CD4-positive, alpha-beta T cell treated with Interleukin-15 for 4 hours (primary cell): ENCODE results near the gene UPF3A.
"Not testable (repeated sequence)": the region's sequence is repeated elsewhere in the genome, so short reads cannot be mapped to it uniquely, and the experiment has no call there.

Source experiments
- DNase-seq: peaks from one replicate; pipeline ENCODE4 v3.0.0-alpha.2; 2020; ENCODE audit warnings: low spot score

Gene UPF3A, protein sequence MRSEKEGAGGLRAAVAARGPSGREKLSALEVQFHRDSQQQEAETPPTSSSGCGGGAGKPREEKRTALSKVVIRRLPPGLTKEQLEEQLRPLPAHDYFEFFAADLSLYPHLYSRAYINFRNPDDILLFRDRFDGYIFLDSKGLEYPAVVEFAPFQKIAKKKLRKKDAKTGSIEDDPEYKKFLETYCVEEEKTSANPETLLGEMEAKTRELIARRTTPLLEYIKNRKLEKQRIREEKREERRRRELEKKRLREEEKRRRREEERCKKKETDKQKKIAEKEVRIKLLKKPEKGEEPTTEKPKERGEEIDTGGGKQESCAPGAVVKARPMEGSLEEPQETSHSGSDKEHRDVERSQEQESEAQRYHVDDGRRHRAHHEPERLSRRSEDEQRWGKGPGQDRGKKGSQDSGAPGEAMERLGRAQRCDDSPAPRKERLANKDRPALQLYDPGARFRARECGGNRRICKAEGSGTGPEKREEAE

DNA sequence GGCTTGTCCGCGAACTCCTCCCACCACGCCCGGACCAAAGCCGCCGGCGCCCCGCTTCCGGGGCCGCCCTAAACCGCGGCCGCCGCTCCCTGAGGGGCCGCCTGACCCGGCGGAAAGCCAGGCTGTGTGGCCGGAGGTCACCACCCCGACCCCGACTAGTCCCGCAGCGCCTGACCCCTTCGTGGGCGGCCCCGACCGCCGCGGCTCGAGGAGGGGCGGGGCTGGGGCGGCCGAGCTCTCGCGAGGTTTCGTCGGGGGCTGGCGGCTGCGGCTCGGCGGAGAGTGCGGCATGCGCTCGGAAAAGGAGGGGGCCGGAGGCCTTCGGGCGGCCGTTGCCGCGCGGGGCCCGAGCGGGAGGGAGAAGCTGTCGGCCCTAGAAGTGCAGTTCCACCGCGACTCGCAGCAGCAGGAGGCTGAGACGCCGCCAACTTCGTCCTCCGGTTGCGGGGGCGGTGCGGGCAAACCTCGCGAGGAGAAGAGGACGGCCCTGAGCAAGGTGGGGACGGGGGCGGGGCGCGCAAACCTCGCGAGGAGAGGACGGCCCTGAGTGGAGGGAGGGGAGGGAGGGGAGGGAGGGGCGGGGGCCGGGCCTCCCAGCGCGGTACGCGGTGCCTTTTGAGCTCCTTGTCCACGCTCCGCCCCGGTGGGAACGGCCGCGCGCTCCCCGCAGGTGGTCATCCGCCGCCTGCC is at the start of gene UPF3A:
UPF3A (plus strand) TSS at position 251 of the 690 bp plus-strand sequence; CDS start at position 290, 39 bp downstream.
- peak; percentile 83 for DNase-seq

DNA sequence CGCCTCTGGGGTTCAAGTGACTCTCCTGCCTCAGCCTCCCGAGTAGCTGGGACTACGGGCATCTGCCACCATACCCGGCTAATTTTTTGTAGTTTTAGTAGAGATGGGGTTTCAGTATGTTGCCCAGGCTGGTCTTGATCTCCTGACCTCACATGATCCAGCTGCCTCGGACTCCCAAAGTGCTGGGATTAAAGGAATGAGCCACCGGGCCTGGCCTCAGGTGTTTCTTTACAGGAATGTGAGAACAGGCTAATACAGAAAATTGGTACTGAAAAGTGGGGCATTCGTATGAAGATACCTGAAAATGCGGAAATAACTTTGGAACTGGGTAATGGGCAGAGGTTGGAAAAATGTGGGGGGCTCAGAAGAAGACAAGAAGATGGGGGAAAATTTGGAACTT is 49.5 kb upstream of the UPF3A start:
- no peak for DNase-seq

DNA sequence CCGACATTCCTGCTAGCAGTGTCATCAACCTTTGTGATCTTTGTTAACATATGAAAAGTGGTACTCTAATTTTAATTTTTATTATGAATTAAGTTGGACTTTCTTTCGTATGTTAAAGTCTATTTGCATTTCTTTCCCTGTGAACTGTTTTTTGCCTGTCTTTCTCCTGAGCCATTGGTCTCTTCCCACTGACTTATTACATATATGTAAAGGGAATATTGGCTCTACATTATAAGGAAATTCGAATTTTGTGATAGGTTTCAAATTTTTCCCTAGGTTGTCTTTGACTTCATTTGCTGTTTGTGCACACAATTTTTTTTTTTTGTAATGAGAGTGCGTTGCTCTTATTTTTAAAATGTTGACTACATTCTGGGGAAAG is 47.1 kb upstream of the UPF3A start:
- no peak for DNase-seq

DNA sequence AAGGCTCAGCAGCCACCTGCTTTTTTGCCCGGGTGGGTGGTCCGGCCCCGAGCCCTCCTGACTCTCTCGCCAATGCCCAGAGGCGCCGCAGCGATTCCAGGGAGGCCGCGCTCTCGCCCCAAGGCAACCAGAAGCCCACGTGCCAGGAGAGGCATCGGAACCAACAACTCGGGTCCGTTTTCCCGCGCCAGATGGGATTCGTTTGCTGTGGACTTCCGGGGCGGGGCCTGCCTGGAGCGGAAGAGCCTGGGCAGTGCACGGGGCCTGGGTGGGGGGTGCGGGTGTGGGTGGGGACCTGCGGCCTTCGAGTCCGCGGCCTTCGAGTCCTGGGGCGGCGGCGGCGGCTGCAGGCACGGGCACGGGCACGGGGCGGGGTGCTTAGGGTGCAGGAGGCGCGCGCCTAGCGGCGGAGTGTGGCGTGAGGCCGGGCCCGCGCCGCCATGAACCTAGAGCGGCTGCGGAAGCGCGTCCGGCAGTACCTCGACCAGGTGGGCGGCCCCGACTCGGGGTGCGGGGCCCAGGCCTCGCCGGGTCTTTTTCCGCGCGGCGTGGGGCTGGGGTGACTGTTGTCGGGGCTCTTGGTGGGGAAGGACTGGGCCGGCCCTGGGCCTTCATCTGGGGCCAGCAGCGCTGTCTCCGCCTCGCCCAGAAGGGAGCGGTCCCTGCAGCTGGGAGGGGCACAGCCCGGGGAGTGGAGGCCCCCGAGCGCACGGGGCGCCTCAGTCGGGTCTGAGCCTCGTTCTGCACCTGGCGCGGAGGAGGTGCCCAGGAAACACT is 46.6 kb upstream of the UPF3A start, which contains the start of gene CDC16:
CDC16 (plus strand) TSS at position 253 of the 777 bp plus-strand sequence; CDS start at position 441, 188 bp downstream.
- DNase-seq, result peak; percentile 81

DNA sequence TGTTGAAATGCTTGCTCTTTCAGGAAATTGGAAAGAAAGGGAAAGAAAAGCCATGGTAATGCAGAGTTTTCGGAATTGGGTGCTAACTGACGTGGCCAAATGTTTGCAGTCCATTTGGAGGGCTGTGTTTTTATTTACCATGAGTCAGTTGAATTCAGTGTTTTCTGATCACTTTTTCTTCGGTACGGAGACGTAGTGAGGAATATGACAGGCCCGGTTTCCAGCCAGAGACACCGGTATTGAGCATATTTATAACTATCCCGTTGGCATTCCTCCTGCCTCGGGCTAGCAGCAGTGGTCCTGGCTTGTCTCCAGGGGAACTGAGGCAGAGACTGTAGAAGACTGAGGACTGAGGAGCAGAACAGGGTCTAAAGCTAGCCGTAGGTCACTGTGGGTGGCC is 45.7 kb upstream of the UPF3A start:
- DNase-seq, result no peak

DNA sequence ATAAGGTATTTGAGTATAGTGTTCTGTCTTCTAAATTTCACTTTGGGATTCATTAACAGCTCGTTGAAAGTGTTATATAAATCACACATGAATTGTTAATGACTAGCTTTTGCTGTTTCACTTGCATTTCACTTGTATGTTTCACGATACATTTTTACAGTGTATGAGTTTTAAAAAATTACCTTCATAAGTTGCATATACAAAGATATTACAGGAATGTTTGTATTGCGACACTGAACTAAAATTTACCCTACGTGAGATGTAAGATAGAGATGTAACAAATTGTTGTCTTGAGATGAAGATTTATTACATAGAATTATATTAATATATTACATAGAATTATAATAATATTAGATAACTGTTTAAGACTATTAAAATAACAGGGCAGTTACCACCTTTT is 45.2 kb upstream of the UPF3A start:
- no peak for DNase-seq

DNA sequence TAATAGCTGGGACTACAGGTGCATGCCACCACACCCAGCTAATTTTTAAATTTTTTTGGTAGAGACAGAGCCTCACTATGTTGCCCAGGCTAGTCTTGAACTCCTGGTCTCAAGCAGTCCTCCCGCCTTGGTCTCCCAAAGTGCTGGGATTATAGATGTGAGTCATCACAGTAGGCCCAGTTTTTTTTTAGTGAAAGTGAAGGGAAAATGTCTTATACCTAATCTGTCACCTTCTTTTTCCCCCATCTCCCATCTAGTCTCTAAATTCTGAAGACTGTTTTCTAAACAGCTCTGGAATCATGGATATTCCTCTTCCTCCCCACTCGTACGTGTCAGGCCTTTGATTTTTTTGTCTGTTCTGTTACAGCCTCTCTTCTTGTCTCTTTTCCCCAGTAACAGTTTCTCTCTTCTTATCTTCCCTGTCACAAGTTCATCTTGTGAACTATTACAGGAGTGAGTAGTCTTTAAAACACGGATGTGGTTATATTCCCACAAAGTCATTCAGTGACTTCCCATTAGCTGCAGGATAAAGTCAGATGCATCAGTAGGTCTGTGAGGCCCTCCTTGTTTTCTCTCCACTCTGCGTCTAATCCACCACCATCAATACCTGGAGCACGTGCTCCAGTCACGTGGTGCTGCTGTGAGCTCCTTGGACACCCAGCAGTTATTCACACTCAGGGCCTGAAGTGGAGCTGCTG is 43.8 kb upstream of the UPF3A start:
- DNase-seq, result no peak

DNA sequence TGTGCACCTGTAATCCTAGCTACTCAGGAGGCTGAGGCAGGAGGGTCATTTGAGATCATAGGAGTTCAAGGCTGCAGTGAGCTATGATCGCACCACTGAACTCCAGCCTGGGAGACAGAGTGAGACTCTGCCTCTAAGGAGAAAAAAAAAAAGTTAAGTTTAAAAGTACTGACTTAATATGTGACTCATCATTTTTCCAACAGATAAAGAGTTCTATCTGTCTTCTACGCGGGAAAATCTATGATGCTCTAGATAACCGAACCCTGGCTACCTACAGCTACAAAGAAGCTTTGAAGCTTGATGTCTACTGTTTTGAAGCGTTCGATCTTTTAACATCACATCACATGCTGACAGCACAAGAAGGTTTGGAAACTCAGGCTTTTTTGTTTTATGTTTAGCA is 39.5 kb upstream of the UPF3A start:
- DNase-seq, result no peak

DNA sequence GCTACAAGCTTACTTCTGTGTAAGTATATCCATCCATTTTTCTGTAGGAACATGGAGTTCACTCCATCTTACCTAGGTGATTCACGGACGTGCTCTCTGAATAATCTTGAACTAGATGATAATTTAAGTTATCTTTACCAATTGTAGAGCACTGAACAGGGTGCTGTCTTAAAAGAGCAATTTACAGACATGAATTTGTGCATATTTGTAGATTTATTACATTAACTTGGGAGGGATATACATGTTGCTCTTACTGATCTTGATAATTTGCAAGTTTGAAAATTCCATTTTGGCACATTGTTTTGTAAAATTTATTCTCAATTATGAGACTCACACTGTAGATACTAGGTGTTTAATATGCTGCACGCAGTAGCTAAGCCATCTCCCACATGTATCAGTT is 37.4 kb upstream of the UPF3A start:
- DNase-seq, result no peak

DNA sequence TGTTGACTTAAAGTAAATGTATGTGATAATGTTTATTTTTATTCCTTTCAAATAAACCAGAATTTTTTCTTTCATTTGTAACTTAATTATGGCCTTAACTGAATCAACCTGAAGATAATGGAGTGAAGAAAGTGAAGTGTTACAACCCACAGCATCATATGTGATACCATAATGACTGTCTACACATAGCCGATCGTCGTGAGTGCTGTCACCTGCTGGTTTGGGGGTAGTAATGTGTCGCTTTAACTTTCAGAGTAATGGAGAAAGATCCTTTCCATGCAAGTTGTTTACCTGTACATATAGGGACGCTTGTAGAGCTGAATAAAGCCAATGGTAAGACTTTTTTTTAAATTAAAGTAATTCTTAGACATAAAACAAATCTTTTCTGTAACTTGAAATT is 36.8 kb upstream of the UPF3A start:
- no peak for DNase-seq

DNA sequence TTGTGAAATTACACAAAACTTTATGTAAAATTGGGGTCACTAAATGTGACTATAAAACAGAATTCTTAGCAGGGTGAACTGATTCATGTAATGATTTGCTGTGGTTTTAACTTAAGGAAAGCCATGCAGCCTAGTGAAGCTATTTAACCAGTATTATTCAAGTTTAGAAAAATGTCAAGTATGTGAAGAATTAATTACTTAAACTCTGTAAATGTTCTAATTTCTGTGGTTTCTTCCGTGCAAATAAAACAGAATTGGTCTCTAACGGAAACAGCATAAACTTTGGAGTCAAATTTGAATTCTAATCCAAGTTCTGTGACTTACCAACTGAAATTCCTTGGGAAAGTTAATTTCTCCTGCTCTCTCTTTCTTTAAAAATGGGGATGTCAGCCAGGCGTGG is 33.4 kb upstream of the UPF3A start:
- no peak for DNase-seq

DNA sequence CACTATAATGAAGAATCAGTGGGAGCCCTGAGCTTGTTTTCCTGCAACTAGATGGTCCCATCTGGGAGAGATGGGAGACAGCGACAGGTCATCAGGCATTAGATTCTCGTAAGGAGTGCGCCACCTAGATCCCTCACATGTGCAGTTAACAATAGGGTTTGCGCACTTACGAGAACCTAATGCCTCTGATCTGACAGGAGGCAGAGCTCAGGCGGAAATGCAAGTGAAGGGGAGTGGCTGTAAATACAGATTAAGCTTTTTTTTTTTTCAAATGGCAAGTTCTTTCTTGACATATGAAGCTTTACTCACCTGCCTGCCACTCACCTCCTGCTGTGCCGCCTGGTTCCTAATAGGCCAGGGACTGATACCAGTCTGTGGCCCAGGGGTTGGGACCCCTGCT is 32.3 kb upstream of the UPF3A start:
- no peak for DNase-seq

DNA sequence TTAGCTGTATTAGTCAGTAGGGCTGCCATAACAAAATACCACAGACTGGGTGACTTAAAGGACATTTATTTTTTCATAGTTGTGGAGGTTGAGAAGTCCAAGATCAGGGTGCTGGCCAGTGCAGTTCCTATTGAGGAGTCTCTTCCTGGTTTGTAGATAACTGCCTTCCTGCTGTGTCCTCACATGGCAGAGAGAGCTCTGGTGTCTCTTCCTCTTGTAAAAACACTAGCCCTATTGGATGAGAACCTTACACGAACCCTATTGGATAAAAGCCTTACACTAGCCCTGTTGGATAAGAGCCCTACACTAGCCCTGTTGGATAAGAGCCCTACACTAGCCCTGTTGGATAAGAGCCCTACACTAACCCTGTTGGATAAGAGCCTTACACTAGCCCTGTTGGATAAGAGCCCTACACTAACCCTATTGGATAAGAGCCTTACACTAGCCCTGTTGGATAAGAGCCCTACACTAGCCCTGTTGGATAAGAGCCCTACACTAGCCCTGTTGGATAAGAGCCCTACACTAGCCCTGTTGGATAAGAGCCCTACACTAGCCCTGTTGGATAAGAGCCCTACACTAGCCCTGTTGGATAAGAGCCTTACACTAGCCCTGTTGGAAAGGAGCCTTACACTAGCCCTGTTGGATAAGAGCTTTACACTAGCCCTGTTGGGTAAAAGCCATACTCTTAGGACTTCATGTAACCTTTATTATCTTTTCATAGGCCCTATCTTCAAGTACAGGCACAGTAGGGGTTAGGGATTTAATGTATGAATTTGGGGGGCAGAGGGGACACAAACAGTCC is 29.6 kb upstream of the UPF3A start:
- DNase-seq, result not testable (repeated sequence)

DNA sequence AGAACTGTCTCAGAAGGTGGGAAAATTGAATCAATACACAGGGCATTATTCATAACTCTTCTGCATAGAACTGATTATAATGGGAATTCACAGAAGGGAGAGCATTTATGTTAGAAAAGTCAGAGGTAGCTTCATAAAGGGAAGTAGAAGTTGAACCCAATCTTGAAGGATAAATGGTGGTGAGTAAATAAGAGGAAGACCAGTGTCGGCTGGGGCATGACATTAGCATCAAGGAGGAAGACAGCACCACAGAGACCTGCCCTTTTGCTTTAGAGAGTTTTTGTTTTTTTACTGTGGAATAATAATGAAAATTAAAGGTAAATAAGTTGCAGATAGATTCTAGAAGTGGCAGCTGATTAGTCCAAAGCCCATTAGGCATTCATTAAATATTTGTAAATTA is 24.9 kb upstream of the UPF3A start:
- DNase-seq, result no peak

DNA sequence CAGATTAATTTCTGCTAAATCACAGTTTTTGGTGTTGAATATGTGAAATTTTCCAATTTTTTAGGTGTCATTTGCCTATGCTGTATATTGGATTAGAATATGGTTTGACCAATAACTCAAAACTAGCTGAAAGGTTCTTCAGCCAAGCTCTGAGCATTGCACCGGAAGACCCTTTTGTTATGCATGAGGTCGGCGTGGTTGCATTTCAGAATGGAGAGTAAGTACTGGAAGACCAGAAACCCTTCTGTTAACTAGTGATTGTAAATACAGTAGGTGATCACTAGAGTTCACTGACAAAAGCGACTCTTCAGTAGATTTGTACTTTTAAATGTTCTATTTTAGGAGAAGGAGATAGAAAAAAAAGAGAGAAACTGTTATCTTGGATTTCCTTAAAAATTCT is 24.4 kb upstream of the UPF3A start:
- no peak for DNase-seq

DNA sequence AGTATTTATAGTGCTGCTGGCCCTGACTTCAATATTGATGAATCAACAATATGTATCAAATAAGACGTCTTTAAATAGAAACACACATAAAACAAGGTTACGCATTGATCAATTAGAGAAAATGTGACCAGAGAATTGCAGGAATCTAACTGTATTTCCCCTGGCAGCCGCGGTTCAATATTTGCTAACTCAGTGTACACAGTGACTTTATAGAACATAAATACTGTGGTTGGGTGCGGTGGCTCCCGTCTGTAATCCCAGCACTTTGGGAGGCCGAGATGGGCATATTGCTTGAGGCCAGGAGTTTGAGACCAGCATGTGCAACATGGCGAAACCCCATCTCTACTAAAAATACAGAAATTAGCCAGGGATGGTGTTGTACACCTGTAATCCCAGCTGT is 22.8 kb upstream of the UPF3A start:
- DNase-seq, result no peak

DNA sequence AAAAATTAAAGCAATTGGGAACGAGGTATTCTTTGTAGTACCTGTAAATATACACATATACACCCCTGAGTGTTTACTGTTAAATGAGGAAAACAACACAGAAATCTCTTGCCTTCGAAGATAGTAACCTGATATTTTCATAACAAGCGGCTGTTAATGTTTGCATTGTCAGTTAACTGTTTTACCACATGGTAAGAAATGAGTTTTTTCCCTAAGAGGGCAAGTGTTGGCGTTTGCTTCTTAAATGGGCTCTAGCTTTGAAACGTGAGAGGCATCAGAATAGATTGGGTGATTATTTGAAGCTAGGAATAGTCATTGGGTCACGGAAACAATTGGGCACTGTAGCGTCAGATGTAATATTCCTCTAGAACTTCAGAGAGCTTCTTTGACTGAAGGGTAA is 22.0 kb upstream of the UPF3A start:
- DNase-seq, result no peak

DNA sequence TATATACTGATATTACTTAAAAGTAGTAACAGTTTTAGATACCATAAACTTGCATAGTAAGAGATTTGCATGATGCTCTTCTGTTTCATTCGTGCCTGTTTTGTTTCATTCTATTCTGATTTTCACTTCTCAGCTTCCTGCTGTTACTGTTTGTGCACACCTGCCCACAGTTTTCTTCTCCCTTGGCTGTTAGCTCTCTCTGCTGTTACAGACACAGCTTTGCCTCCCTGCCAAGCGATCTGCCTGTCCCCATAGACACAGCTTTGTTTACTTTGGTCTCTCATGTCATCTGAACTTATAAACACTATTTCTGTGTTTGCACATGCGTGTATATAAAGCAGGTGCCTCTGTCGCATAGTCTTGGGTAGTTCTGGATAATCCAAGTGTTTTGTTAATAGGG is 21.4 kb upstream of the UPF3A start:
- no peak for DNase-seq

DNA sequence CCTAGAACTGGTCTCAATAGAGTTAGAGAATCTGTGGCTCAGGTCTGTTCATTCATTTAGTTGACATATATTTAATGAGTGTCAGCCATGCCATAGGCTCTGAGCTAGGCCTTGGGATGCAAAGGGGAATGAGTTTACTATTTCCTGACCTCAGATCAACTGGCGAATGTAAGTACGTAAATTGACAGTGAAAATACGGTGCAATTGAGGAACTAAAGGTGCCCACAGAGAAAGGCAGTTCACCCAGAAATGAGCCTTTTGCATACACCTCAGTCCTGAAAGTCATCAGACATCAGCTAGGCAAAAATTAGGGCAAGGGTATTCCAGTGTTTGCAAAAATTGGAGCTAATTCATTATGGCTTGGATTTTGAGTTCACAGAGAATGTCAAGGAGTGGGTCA is 20.6 kb upstream of the UPF3A start:
- DNase-seq, result no peak

DNA sequence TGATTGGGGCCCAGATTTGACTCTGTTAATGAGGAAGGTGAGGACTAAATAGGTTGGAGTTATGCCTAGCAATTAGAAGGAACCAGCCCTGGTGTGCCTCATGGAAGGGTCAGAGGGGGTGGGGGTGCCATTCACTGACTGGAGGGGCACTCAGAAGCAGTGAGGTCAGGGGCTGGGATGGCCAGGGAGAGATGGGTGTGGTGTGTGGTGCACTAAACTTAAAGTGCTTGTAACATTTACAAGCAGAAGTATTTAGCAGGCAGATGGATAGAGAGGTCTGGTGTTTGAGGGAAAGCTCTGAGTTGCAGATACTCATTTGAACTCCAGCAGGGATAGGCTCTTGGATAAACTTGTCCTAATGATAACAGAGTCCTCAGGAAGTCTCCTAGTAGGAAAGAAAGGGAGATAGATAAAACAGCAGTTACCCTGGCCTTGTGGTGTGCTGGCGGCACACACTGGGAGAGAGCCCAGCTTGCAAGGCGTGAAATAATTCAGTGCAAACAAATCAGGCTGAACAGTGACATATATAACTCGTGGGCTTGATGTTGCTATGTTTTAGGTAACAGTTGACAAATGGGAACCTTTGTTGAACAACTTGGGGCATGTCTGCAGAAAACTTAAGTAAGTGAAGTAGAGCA is 20.0 kb upstream of the UPF3A start:
- no peak for DNase-seq

DNA sequence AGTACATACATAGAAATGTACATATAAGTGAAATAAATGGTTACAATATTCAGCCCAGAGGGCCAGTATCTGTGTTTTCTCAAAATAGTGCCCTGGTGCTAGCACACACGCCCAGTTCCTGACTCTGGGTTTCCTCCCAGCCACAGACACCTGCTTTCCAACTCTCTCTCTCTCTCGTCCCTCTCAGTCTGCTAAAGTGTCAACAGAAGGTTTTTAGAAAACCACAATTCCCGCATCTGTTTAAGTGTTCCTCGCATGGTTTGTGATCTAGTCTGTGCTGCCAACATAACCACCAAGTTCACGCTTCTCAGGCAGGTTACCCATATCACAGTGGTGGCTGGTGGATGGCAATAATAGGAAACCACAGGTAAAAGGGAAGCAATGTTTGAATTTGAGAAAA is 17.8 kb upstream of the UPF3A start:
- DNase-seq, result peak; percentile 30
